Endothelial cell of umbilical vein (primary cell): ENCODE data around the gene SPEN. TPM values are rescaled to one million over a fixed set of nuclear protein-coding genes. Genes with fewer than 3 reads are reported as not detected.
"Not testable (repeated sequence)": the region's sequence is repeated elsewhere in the genome, so short reads cannot be mapped to it uniquely, and the experiment has no call there.

Experiments used
- BruUV-seq: library from RNA; stranded (reverse); fragments of 400-500 nt; replicated peaks from 2 replicates; lab custom pipeline; 2021; lab: Mats Ljungman, UMichigan
- CTCF ChIA-PET: fragments of 300-600, 350-600 bp; sonication (Branson Sonifier 250); formaldehyde crosslinking; loops from one replicate; lab custom pipeline; 2021; ENCODE audit warnings: antibody characterized with exemption, inconsistent platforms; lab: Charles Lee
- POLR2A ChIA-PET: fragments of 300-600, 350-600 bp; sonication (Branson Sonifier 250); formaldehyde crosslinking; loops from one replicate; lab custom pipeline; 2021; ENCODE audit warnings: antibody characterized with exemption, inconsistent platforms; lab: Charles Lee
- DNase-seq: peaks from one replicate; pipeline ENCODE4 v3.0.0-alpha.2; 2011; ENCODE audit warnings: low read depth, low spot score
- FAIRE-seq: peaks from 2 replicates; lab custom pipeline; 2011; peaks lifted over from hg19 to GRCh38; lab: Jason Lieb, UNC
- H2AFZ ChIP-seq: 2 replicates; pipeline ENCODE4 v1.6.0; 2012; ENCODE audit warnings: low read depth, low read length, control low read depth, inconsistent platforms
- H3K27ac ChIP-seq: 2 replicates; pipeline ENCODE4 v1.5.1; 2011; ENCODE audit warnings: low read depth, mild to moderate bottlenecking, control low read depth, low read length, moderate library complexity; ENCODE audit not compliant: insufficient read depth
- H3K27me3 ChIP-seq, 2 experiments: 2 replicates each; pipeline versions ENCODE4 v1.6.0 to v1.6.1; 2011; ENCODE audit warnings: low read length in 2 of 2, mixed read lengths in 1 of 2; ENCODE audit not compliant: control insufficient read depth in 2 of 2, insufficient read depth in 2 of 2
- H3K36me3 ChIP-seq, 2 experiments: 2 replicates in 1 of 2; 3 replicates in 1 of 2; pipeline ENCODE4 v1.5.1; 2011; ENCODE audit warnings: low read length in 2 of 2, mild to moderate bottlenecking in 1 of 2, moderate library complexity in 1 of 2; ENCODE audit not compliant: control insufficient read depth in 2 of 2, insufficient read depth in 2 of 2; ENCODE audit errors: extremely low read depth in 1 of 2
- H3K4me1 ChIP-seq: 3 replicates; pipeline ENCODE4 v1.5.1; 2011; ENCODE audit warnings: mild to moderate bottlenecking, low read length; ENCODE audit not compliant: control insufficient read depth, insufficient read depth; ENCODE audit errors: extremely low read depth
- H3K4me2 ChIP-seq: 2 replicates; pipeline ENCODE4 v1.6.1; 2011; ENCODE audit warnings: low read length, control low read depth, mixed read lengths; ENCODE audit not compliant: insufficient read depth
- H3K4me3 ChIP-seq, 3 experiments: fragments of 200-600 bp in 1 of 3; sonication (generic), shearing (Covaris generic) in 1 of 3; replicated peaks in 1 of 3; 2 replicates each; pipeline ENCODE4 v1.5.1; 2011 to 2016; ENCODE audit warnings: control low read depth in 3 of 3, low read length in 3 of 3, mild to moderate bottlenecking in 2 of 3, inconsistent platforms in 1 of 3, low read depth in 1 of 3, moderate library complexity in 1 of 3; ENCODE audit not compliant: insufficient read depth in 1 of 3
- H3K79me2 ChIP-seq: 2 replicates; pipeline ENCODE4 v1.6.0; 2012; ENCODE audit warnings: low read length, inconsistent platforms; ENCODE audit not compliant: control insufficient read depth, insufficient read depth
- H3K9ac ChIP-seq: replicated peaks from 2 replicates; pipeline ENCODE3; 2011; ENCODE audit warnings: low read length, control low read depth; ENCODE audit not compliant: insufficient read depth; ENCODE audit errors: extremely low read depth
- H3K9me1 ChIP-seq: replicated peaks from 3 replicates; pipeline ENCODE4 v1.6.0; 2011; ENCODE audit warnings: mild to moderate bottlenecking, low read length; ENCODE audit not compliant: control insufficient read depth, insufficient read depth; ENCODE audit errors: extremely low read depth
- H3K9me3 ChIP-seq: replicated peaks from 2 replicates; pipeline ENCODE4 v1.5.1; 2012; ENCODE audit warnings: low read length, inconsistent platforms; ENCODE audit not compliant: control insufficient read depth, insufficient read depth
- H4K20me1 ChIP-seq: replicated peaks from 2 replicates; pipeline ENCODE3; 2011; ENCODE audit warnings: mild to moderate bottlenecking, low read length; ENCODE audit not compliant: control insufficient read depth, insufficient read depth; ENCODE audit errors: extremely low read depth
- EZH2 ChIP-seq: IDR thresholded peaks from 2 replicates; pipeline ENCODE4 v1.6.1; 2012; ENCODE audit warnings: borderline replicate concordance, low read depth, mild to moderate bottlenecking, moderate library complexity, low read length, inconsistent platforms; ENCODE audit not compliant: severe bottlenecking
- JUN ChIP-seq: IDR thresholded peaks from 2 replicates; pipeline ENCODE4 v1.6.1; 2011; ENCODE audit warnings: borderline replicate concordance, low read depth; ENCODE audit not compliant: insufficient read length, insufficient read depth
- MAX ChIP-seq: IDR thresholded peaks from 2 replicates; pipeline ENCODE4 v1.6.1; 2011; ENCODE audit not compliant: insufficient read depth, insufficient read length
- POLR2A ChIP-seq: IDR thresholded peaks from 2 replicates; pipeline ENCODE4 v1.6.1; 2012; ENCODE audit warnings: low read depth, mild to moderate bottlenecking, control low read depth, low read length
- POLR2AphosphoS5 ChIP-seq: IDR thresholded peaks from 2 replicates; pipeline ENCODE4 v1.6.1; 2012; ENCODE audit warnings: low read depth, mild to moderate bottlenecking, control low read depth, low read length, moderate library complexity; ENCODE audit not compliant: insufficient read depth
- dilution Hi-C: fragments of 300-500 bp; cut with MboI; formaldehyde crosslinking; loops from one replicate; pipeline ENCODE4 v1.15.0; 2019; ENCODE audit warnings: low sequenced_read_pairs; ENCODE audit not compliant: extremely low pct_ligation_motif_present
- intact Hi-C: fragments of 100-400 bp; cut with micrococcal nuclease; formaldehyde crosslinking; loops from one replicate; pipeline ENCODE4 v1.10.0; 2022
- polyA plus RNA-seq, 4 experiments: library from polyadenylated mRNA; depleted of rRNA in 3 of 4; stranded (reverse) in 3 of 4; unstranded in 1 of 4; fragments of >200 nt; gene quantifications; 2 replicates each; pipeline versions ENCODE4 v1.2.1 to v1.2.3, GENCODE V29; 2011 to 2012; ENCODE audit warnings: missing spikeins in 1 of 4
- total RNA-seq: library from RNA; stranded (reverse); gene quantifications from 2 replicates; pipeline ENCODE4 v1.2.3, GENCODE V29; 2021

SPEN gene
- total and polyA plus RNA-seq, 2 donors (not counting 3 experiments of a cell fraction or from before 2014, with no cell fraction given) = 9.3 to 44.4 TPM

GRCh38 chr1:15975805-15976680 is 128.5 kb downstream of the SPEN start, which contains the start of gene ZBTB17:
Gene ZBTB17, minus strand, starts transcription at chr1:15976101. Its CDS starts 27,606 bp downstream, at chr1:15948495.
- intact Hi-C loops = loop anchor here (1.0 to 2.0 kb wide), 3 partner anchors 17 to 37 kb away; no protein-coding TSS in a partner anchor

DNA sequence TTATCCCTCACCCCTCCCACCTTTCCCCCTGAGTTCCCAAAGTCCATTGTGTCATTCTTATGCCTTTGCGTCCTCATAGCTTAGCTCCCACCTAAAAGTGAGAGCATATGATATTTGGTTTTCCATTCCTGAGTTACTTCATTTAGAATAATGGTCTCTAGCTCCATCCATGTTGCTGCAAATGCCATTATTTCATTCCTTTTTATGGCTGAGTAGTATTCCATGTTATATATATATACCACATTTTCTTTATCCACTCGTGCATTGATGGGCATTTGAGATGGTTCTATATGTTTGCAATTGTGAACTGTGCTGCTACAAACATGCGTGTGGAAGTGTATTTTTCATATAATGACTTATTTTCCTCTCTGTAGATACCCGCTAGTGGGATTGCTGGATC is 130.4 kb downstream of the SPEN start:
- POLR2A ChIA-PET, H3K9me1 ChIP-seq, H3K36me3 ChIP-seq, H4K20me1 ChIP-seq, H2AFZ ChIP-seq, H3K4me3 ChIP-seq, DNase-seq, H3K27me3 ChIP-seq, dilution Hi-C loops, H3K27ac ChIP-seq, BruUV-seq, H3K9me3 ChIP-seq, H3K4me1 ChIP-seq, FAIRE-seq, H3K9ac ChIP-seq, H3K4me2 ChIP-seq: not testable (repeated sequence)
- H3K79me2 ChIP-seq = peaks cover 26% of the 10 kb centered on the region
- intact Hi-C loops = loop anchor here (2.0 kb wide), 1 partner anchor 39 kb away; no protein-coding TSS in a partner anchor
- CTCF ChIA-PET = interaction anchor here (1.5 kb wide), 1 partner anchor 20 kb away, joined by 4 read pairs; no protein-coding TSS in a partner anchor

More at GRCh38 chr1:15975805-15976680, 128.5 kb downstream of the SPEN start, which contains the start of gene ZBTB17:
- peaks cover 2% of the 10 kb centered on the region for H4K20me1 ChIP-seq
- ChIA-PET POLR2A (interaction anchor here (1.3 kb wide), 1 partner anchor 26 kb away, joined by 3 read pairs; no protein-coding TSS in a partner anchor), CTCF (interaction anchor here (0.6 to 2.8 kb wide), 8 partner anchors 18 to 184 kb away, joined by 4 to 18 read pairs (median 4); no protein-coding TSS in a partner anchor)
- dilution Hi-C loops = no loop called here
- peak within 1 kb of the TSS; percentile 78 for H3K9ac ChIP-seq
- BruUV-seq = no TSS peak
- FAIRE-seq (peak; percentile 81), DNase-seq (peak; percentile 92)
- no peaks in the 10 kb centered on the region for H3K27me3 ChIP-seq
- H3K79me2 ChIP-seq = peaks cover 40% of the 10 kb centered on the region
- peak within 1 kb of the TSS; percentile 61 to 92 (median 88) for H3K4me3 ChIP-seq
- H3K4me2 ChIP-seq = peak within 1 kb of the TSS; percentile 80
- H3K4me1 ChIP-seq = peaks cover 7% of the 10 kb centered on the region
- H3K9me3 ChIP-seq = no peaks in the 10 kb centered on the region
- H3K9me1 ChIP-seq = no peaks in the 10 kb centered on the region
- TF ChIP-seq POLR2AphosphoS5 = peak; percentile 67
- TF ChIP-seq JUN = no peak
- peak; percentile 54 for TF ChIP-seq POLR2A
- no peak for TF ChIP-seq MAX
- no peak for TF ChIP-seq EZH2
- peak within 1 kb of the TSS; percentile 57 for H3K27ac ChIP-seq
- H2AFZ ChIP-seq = peak within 1 kb of the TSS; percentile 84
- peaks cover 7 to 10% of the 10 kb centered on the region in 2 experiments for H3K36me3 ChIP-seq
